ENCODE measurements around the gene MSRB3.
A peak's percentile ranks its signal among the peaks of the same experiment; 100 is the strongest.

Gene MSRB3

GRCh38 chr12:65335021-65335714 is 56.7 kb downstream of the MSRB3 start:
- H3K9ac ChIP-seq (ENCODE audit: insufficient read length): peak overlapping the region; percentile 65
- DNase-seq (ENCODE audit: low read depth, low spot score): peak; percentile 60
- TF ChIP-seq POLR2AphosphoS5 (IDR thresholded peaks at IDR 0.05; ENCODE audit: borderline replicate concordance, low read depth, low read length): no peak
- no peak for TF ChIP-seq FOXP2 (optimal IDR thresholded peaks at IDR 0.05; ENCODE audit: control extremely low read depth, extremely low read length, insufficient read depth)
- H3K9me3 ChIP-seq (ENCODE audit: low read depth, low read length): no peaks in the 10 kb centered on the region
- H3K36me3 ChIP-seq (ENCODE audit: insufficient read depth, low read length): no peaks in the 10 kb centered on the region
- H3K4me3 ChIP-seq: peak overlapping the region; percentile 66
- peak overlapping the region; percentile 90 for H3K27ac ChIP-seq

- TF ChIP-seq POLR2AphosphoS5 (IDR thresholded peaks at IDR 0.05; ENCODE audit: borderline replicate concordance, low read depth, low read length) (no peak), FOXP2 (optimal IDR thresholded peaks at IDR 0.05; ENCODE audit: control extremely low read depth, extremely low read length, insufficient read depth) (no peak), EZH2 (IDR thresholded peaks at IDR 0.05) (no peak)
- no peak for DNase-seq (ENCODE audit: low read depth, low spot score)
- Histone ChIP-seq H3K9me3 (ENCODE audit: low read depth, low read length) (no peaks in the 10 kb centered on the region), H3K36me3 (ENCODE audit: insufficient read depth, low read length) (no peaks in the 10 kb centered on the region), H3K27ac (peak overlapping the region; percentile 90), H3K9ac (ENCODE audit: insufficient read length) (peak overlapping the region; percentile 65), H3K4me3 (peak overlapping the region; percentile 66)
Observed at GRCh38 chr12:65335981-65336380, 57.5 kb downstream of the MSRB3 start.

GRCh38 chr12:65339161-65339560 is 60.7 kb downstream of the MSRB3 start:
- Histone ChIP-seq H3K4me3 (no peak overlapping the region), H3K36me3 (ENCODE audit: insufficient read depth, low read length) (no peaks in the 10 kb centered on the region), H3K9me3 (ENCODE audit: low read depth, low read length) (no peaks in the 10 kb centered on the region), H3K27ac (no peak overlapping the region), H3K9ac (ENCODE audit: insufficient read length) (no peak overlapping the region)
- no peak for TF ChIP-seq FOXP2 (optimal IDR thresholded peaks at IDR 0.05; ENCODE audit: control extremely low read depth, extremely low read length, insufficient read depth)
- no peak for TF ChIP-seq EZH2 (IDR thresholded peaks at IDR 0.05)
- TF ChIP-seq POLR2AphosphoS5 (IDR thresholded peaks at IDR 0.05; ENCODE audit: borderline replicate concordance, low read depth, low read length): no peak
- no peak for DNase-seq (ENCODE audit: low read depth, low spot score)

GRCh38 chr12:65343230-65343629 is 64.7 kb downstream of the MSRB3 start:
- Histone ChIP-seq H3K9me3 (ENCODE audit: low read depth, low read length) (no peaks in the 10 kb centered on the region), H3K4me3 (no peak overlapping the region), H3K9ac (ENCODE audit: insufficient read length) (no peak overlapping the region), H3K36me3 (ENCODE audit: insufficient read depth, low read length) (no peaks in the 10 kb centered on the region), H3K27ac (no peak overlapping the region)
- TF ChIP-seq POLR2AphosphoS5 (IDR thresholded peaks at IDR 0.05; ENCODE audit: borderline replicate concordance, low read depth, low read length) (no peak), FOXP2 (optimal IDR thresholded peaks at IDR 0.05; ENCODE audit: control extremely low read depth, extremely low read length, insufficient read depth) (no peak), EZH2 (IDR thresholded peaks at IDR 0.05) (no peak)
- DNase-seq (ENCODE audit: low read depth, low spot score): no peak

- no peak for TF ChIP-seq FOXP2 (optimal IDR thresholded peaks at IDR 0.05; ENCODE audit: control extremely low read depth, extremely low read length, insufficient read depth)
- no peak for TF ChIP-seq POLR2AphosphoS5 (IDR thresholded peaks at IDR 0.05; ENCODE audit: borderline replicate concordance, low read depth, low read length)
- no peak for TF ChIP-seq EZH2 (IDR thresholded peaks at IDR 0.05)
- Histone ChIP-seq H3K36me3 (ENCODE audit: insufficient read depth, low read length) (no peaks in the 10 kb centered on the region), H3K9ac (ENCODE audit: insufficient read length) (no peak overlapping the region), H3K27ac (no peak overlapping the region), H3K4me3 (no peak overlapping the region), H3K9me3 (ENCODE audit: low read depth, low read length) (no peaks in the 10 kb centered on the region)
- DNase-seq (ENCODE audit: low read depth, low spot score): no peak
Observed at GRCh38 chr12:65343801-65344200, 65.3 kb downstream of the MSRB3 start.

GRCh38 chr12:65355461-65355860 is 77.0 kb downstream of the MSRB3 start:
- TF ChIP-seq FOXP2 (optimal IDR thresholded peaks at IDR 0.05; ENCODE audit: control extremely low read depth, extremely low read length, insufficient read depth): no peak
- no peaks in the 10 kb centered on the region for H3K9me3 ChIP-seq (ENCODE audit: low read depth, low read length)
- no peak overlapping the region for H3K4me3 ChIP-seq
- H3K27ac ChIP-seq: no peak overlapping the region
- DNase-seq (ENCODE audit: low read depth, low spot score): no peak
- H3K9ac ChIP-seq (ENCODE audit: insufficient read length): no peak overlapping the region
- H3K36me3 ChIP-seq (ENCODE audit: insufficient read depth, low read length): no peaks in the 10 kb centered on the region

- no peak overlapping the region for H3K4me3 ChIP-seq
- DNase-seq (ENCODE audit: low read depth, low spot score): no peak
- no peaks in the 10 kb centered on the region for H3K36me3 ChIP-seq (ENCODE audit: insufficient read depth, low read length)
- no peak for TF ChIP-seq EZH2 (IDR thresholded peaks at IDR 0.05)
- TF ChIP-seq FOXP2 (optimal IDR thresholded peaks at IDR 0.05; ENCODE audit: control extremely low read depth, extremely low read length, insufficient read depth): no peak
- TF ChIP-seq POLR2AphosphoS5 (IDR thresholded peaks at IDR 0.05; ENCODE audit: borderline replicate concordance, low read depth, low read length): no peak
- H3K9me3 ChIP-seq (ENCODE audit: low read depth, low read length): no peaks in the 10 kb centered on the region
- H3K9ac ChIP-seq (ENCODE audit: insufficient read length): no peak overlapping the region
- H3K27ac ChIP-seq: no peak overlapping the region
Observed at GRCh38 chr12:65362234-65363031, 84.0 kb downstream of the MSRB3 start.

GRCh38 chr12:65364046-65364445 is 85.6 kb downstream of the MSRB3 start:
- Histone ChIP-seq H3K4me3 (no peak overlapping the region), H3K9me3 (ENCODE audit: low read depth, low read length) (no peaks in the 10 kb centered on the region), H3K9ac (ENCODE audit: insufficient read length) (no peak overlapping the region), H3K36me3 (ENCODE audit: insufficient read depth, low read length) (no peaks in the 10 kb centered on the region), H3K27ac (no peak overlapping the region)
- TF ChIP-seq POLR2AphosphoS5 (IDR thresholded peaks at IDR 0.05; ENCODE audit: borderline replicate concordance, low read depth, low read length) (no peak), EZH2 (IDR thresholded peaks at IDR 0.05) (no peak), FOXP2 (optimal IDR thresholded peaks at IDR 0.05; ENCODE audit: control extremely low read depth, extremely low read length, insufficient read depth) (no peak)
- no peak for DNase-seq (ENCODE audit: low read depth, low spot score)
